DND-41 (cell line): ENCODE measurements around the gene BFSP1.

Experiments
- ATAC-seq: fragments of 200-7000 bp; cut with Tn5 transposase; 3 replicates; pipeline ENCODE4 v1.9.1; 2021; ENCODE audit warnings: low read depth; ENCODE audit not compliant: insufficient read depth
- DNase-seq: peaks from one replicate; pipeline ENCODE4 v3.0.0-alpha.2; 2020
- H2AFZ ChIP-seq: 2 replicates; pipeline ENCODE4 v1.6.0; 2012; ENCODE audit warnings: low read depth, low read length
- H3K27ac ChIP-seq: 2 replicates; pipeline ENCODE4 v1.5.1; 2012; ENCODE audit warnings: low read length, inconsistent platforms
- H3K27me3 ChIP-seq: fragments of 200-600 bp; sonication (generic); 2 replicates; pipeline ENCODE4 v1.6.0; 2012; ENCODE audit warnings: low read length, mild to moderate bottlenecking, inconsistent platforms; ENCODE audit not compliant: insufficient read depth, poor library complexity
- H3K36me3 ChIP-seq: 2 replicates; pipeline ENCODE4 v1.5.1; 2012; ENCODE audit warnings: low read length, inconsistent platforms; ENCODE audit not compliant: insufficient read depth
- H3K4me1 ChIP-seq: 2 replicates; pipeline ENCODE4 v1.5.1; 2012; ENCODE audit warnings: mild to moderate bottlenecking, low read length; ENCODE audit not compliant: insufficient read depth
- H3K4me2 ChIP-seq: 2 replicates; pipeline ENCODE4 v1.6.0; 2012; ENCODE audit warnings: mild to moderate bottlenecking, moderate library complexity, low read length, inconsistent platforms; ENCODE audit not compliant: insufficient read depth
- H3K4me3 ChIP-seq, 2 experiments: fragments of 200-600 bp in 1 of 2; shearing (Covaris generic) in 1 of 2; 2 replicates each; pipeline ENCODE4 v1.5.1; 2012 to 2016; ENCODE audit warnings: inconsistent platforms in 2 of 2, low read length in 2 of 2, mild to moderate bottlenecking in 2 of 2, low read depth in 1 of 2, moderate library complexity in 1 of 2
- H3K79me2 ChIP-seq: 2 replicates; pipeline ENCODE4 v1.6.0; 2012; ENCODE audit warnings: low read length, inconsistent platforms; ENCODE audit not compliant: insufficient read depth
- H3K9ac ChIP-seq: 2 replicates; pipeline ENCODE4 v1.6.0; 2012; ENCODE audit warnings: low read depth, mild to moderate bottlenecking, inconsistent platforms, low read length, moderate library complexity
- H3K9me3 ChIP-seq: 2 replicates; pipeline ENCODE4 v1.5.1; 2012; ENCODE audit warnings: low read length, moderate library complexity, mild to moderate bottlenecking, inconsistent platforms; ENCODE audit not compliant: insufficient read depth, severe bottlenecking
- H4K20me1 ChIP-seq: 2 replicates; pipeline ENCODE4 v1.6.0; 2012; ENCODE audit warnings: low read length; ENCODE audit not compliant: insufficient read depth
- CTCF ChIP-seq: IDR thresholded peaks from 2 replicates; pipeline ENCODE4 v1.5.1; 2012; ENCODE audit warnings: borderline replicate concordance, low read length, moderate library complexity, mild to moderate bottlenecking; ENCODE audit not compliant: poor library complexity, severe bottlenecking; ENCODE audit errors: extremely low read depth
- EZH2 ChIP-seq: IDR thresholded peaks from 3 replicates; pipeline ENCODE4 v1.6.1; 2012; ENCODE audit warnings: borderline replicate concordance, low read depth, mild to moderate bottlenecking, moderate library complexity, low read length, inconsistent platforms; ENCODE audit not compliant: severe bottlenecking

Gene BFSP1

GRCh38 chr20:17510548-17510947 is 20.6 kb downstream of the BFSP1 start:
- DNase-seq (no peak), ATAC-seq (no peak)
- Histone ChIP-seq H3K4me1 (peaks cover 2% of the 10 kb centered on the region), H3K79me2 (no peaks in the 10 kb centered on the region), H3K9ac (no peak overlapping the region), H3K9me3 (no peaks in the 10 kb centered on the region), H2AFZ (no peak overlapping the region), H3K4me3 (no peak overlapping the region), H3K36me3 (no peaks in the 10 kb centered on the region), H4K20me1 (no peaks in the 10 kb centered on the region), H3K27me3 (peaks cover 28% of the 10 kb centered on the region), H3K27ac (no peak overlapping the region), H3K4me2 (no peak overlapping the region)
- TF ChIP-seq CTCF (no peak), EZH2 (no peak)

DNA sequence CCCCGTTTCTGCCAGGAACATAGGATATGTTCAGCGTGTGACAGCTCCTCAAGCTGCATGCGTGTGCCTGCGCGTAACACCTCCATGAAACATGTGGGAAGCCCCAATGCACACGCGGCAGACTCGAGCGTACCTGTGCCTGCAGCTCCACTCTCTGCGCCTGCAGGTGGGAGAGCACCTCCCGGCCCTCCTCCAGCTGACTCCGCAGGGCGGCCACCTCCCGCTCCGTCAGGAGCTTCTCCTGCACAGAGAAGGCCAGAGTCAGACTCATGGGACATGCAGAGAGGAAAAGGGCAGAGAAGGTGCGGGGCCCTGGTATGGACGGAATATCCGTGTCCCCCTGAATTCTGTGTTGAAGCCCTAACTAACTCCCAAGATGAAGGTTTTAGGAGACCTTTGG is 22.4 kb downstream of the BFSP1 start:
- peaks cover 9% of the 10 kb centered on the region for H3K4me1 ChIP-seq
- H3K9ac ChIP-seq: no peak overlapping the region
- no peak for ATAC-seq
- no peak overlapping the region for H2AFZ ChIP-seq
- no peaks in the 10 kb centered on the region for H3K36me3 ChIP-seq
- H3K27me3 ChIP-seq: peaks cover 22% of the 10 kb centered on the region
- DNase-seq: no peak
- no peaks in the 10 kb centered on the region for H3K9me3 ChIP-seq
- no peak overlapping the region for H3K4me3 ChIP-seq
- no peaks in the 10 kb centered on the region for H3K79me2 ChIP-seq
- no peak for TF ChIP-seq CTCF
- TF ChIP-seq EZH2: no peak
- no peak overlapping the region for H3K4me2 ChIP-seq
- no peaks in the 10 kb centered on the region for H4K20me1 ChIP-seq
- H3K27ac ChIP-seq: no peak overlapping the region

GRCh38 chr20:17507531-17507930 is 23.6 kb downstream of the BFSP1 start:
- Histone ChIP-seq H3K9ac (no peak overlapping the region), H3K4me1 (peaks cover 9% of the 10 kb centered on the region), H2AFZ (no peak overlapping the region), H3K79me2 (no peaks in the 10 kb centered on the region), H3K36me3 (no peaks in the 10 kb centered on the region), H4K20me1 (no peaks in the 10 kb centered on the region), H3K27ac (no peak overlapping the region), H3K9me3 (no peaks in the 10 kb centered on the region), H3K4me2 (no peak overlapping the region), H3K4me3 (no peak overlapping the region), H3K27me3 (peaks cover 16% of the 10 kb centered on the region)
- TF ChIP-seq CTCF: no peak
- TF ChIP-seq EZH2: no peak
- DNase-seq: no peak
- no peak for ATAC-seq

DNA sequence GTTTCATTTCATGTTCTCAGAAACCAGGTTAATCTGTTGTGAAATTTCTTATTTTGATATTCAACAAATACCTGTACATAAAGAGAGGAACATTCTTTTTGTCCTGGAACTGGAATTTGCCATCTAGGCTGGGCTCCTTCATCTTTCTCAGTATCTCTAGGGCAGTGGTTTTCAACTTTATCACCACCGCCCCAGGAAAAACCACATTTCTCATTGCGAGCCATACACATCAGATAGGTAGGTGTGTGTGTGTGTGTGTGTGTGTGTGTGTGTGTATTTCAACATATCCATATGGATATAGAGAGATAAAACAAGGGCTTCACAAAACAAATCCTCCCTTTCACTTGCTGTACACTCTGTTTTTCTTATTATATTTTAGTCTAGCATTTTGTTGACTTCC is 24.1 kb downstream of the BFSP1 start:
- TF ChIP-seq EZH2: no peak
- no peaks in the 10 kb centered on the region for H3K79me2 ChIP-seq
- H3K4me1 ChIP-seq: peaks cover 9% of the 10 kb centered on the region
- no peak for DNase-seq
- no peak overlapping the region for H3K4me2 ChIP-seq
- H3K9ac ChIP-seq: no peak overlapping the region
- H3K36me3 ChIP-seq: no peaks in the 10 kb centered on the region
- no peak overlapping the region for H3K27ac ChIP-seq
- ATAC-seq: no peak
- H3K9me3 ChIP-seq: no peaks in the 10 kb centered on the region
- no peak overlapping the region for H3K4me3 ChIP-seq
- H3K27me3 ChIP-seq: peaks cover 16% of the 10 kb centered on the region
- H4K20me1 ChIP-seq: no peaks in the 10 kb centered on the region
- H2AFZ ChIP-seq: no peak overlapping the region
